ENCODE measurements around the gene SCTR.

Gene SCTR

DNA sequence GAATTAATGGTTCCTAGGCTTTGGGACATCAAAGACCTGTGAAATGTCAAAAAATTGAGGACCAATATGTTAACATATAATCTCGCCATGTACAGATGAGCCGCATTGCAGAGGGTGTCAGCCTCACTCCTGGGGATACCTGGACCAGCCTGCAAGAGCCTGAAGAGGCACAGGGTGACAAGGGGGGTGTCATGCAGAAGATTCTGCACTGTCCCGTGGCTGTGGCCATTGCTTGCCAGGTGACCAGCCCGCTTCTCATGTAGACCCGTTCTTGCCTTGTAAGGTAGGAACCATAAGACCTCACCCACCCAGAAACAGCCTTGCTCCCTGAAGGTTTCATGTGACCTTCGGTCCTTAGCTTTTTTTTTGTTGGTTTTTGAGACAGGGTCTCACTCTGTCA lies 55.2 kb downstream of the SCTR start:
- in situ Hi-C loops (cut with HindIII; ENCODE audit: low pct_ligation_motif_present, low sequenced_read_pairs) = no loop called here
- no peak for DNase-seq
- no peak for TF ChIP-seq CTCF (IDR thresholded peaks at IDR 0.05; ENCODE audit: low read depth, low read length, missing control alignments)
- H3K4me3 ChIP-seq (ENCODE audit: low read depth, low read length) = no peak overlapping the region
- H3K36me3 ChIP-seq (replicated peaks) = no peaks in the 10 kb centered on the region
- no peaks in the 10 kb centered on the region for H3K27me3 ChIP-seq (replicated peaks)
- H3K27ac ChIP-seq = no peak overlapping the region

- H3K36me3 ChIP-seq (replicated peaks) = no peaks in the 10 kb centered on the region
- no peak overlapping the region for H3K27ac ChIP-seq
- no peaks in the 10 kb centered on the region for H3K27me3 ChIP-seq (replicated peaks)
- DNase-seq = peak; percentile 30
- in situ Hi-C loops (cut with HindIII; ENCODE audit: low pct_ligation_motif_present, low sequenced_read_pairs) = no loop called here
- TF ChIP-seq CTCF (IDR thresholded peaks at IDR 0.05; ENCODE audit: low read depth, low read length, missing control alignments) = no peak
- H3K4me3 ChIP-seq (ENCODE audit: low read depth, low read length) = no peak overlapping the region
These were observed 55.9 kb downstream of the SCTR start for GRCh38 chr2:119468154-119468955.

DNA sequence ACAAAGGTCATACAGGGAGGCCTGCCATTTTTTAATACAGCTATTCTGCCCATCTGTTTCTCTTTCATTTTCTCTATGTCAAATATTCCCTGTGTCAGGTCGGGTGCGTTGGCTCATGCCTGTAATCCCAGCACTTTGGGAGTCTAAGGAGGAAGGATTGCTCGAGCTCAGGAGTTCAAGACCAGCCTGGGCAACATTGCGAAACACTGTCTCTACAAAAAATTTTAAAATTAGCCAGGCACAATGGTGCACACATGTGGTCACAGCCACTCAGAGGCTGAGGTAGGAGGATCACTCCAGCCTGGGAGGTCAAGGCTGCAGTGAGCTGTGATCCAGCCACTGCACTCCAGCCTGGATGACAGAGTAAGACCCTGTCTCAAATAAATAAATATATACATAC lies 57.9 kb downstream of the SCTR start:
- H3K27ac ChIP-seq = no peak overlapping the region
- no peak overlapping the region for H3K4me3 ChIP-seq (ENCODE audit: low read depth, low read length)
- no peaks in the 10 kb centered on the region for H3K36me3 ChIP-seq (replicated peaks)
- no peak for DNase-seq
- TF ChIP-seq CTCF (IDR thresholded peaks at IDR 0.05; ENCODE audit: low read depth, low read length, missing control alignments) = no peak
- H3K27me3 ChIP-seq (replicated peaks) = no peaks in the 10 kb centered on the region
- in situ Hi-C loops (cut with HindIII; ENCODE audit: low pct_ligation_motif_present, low sequenced_read_pairs) = no loop called here

GRCh38 chr2:119465687-119466086 lies 58.6 kb downstream of the SCTR start:
- no peak for DNase-seq
- Histone ChIP-seq H3K4me3 (ENCODE audit: low read depth, low read length) (no peak overlapping the region), H3K27ac (no peak overlapping the region), H3K27me3 (replicated peaks) (no peaks in the 10 kb centered on the region), H3K36me3 (replicated peaks) (no peaks in the 10 kb centered on the region)
- in situ Hi-C loops (cut with HindIII; ENCODE audit: low pct_ligation_motif_present, low sequenced_read_pairs) = no loop called here
- no peak for TF ChIP-seq CTCF (IDR thresholded peaks at IDR 0.05; ENCODE audit: low read depth, low read length, missing control alignments)

DNA sequence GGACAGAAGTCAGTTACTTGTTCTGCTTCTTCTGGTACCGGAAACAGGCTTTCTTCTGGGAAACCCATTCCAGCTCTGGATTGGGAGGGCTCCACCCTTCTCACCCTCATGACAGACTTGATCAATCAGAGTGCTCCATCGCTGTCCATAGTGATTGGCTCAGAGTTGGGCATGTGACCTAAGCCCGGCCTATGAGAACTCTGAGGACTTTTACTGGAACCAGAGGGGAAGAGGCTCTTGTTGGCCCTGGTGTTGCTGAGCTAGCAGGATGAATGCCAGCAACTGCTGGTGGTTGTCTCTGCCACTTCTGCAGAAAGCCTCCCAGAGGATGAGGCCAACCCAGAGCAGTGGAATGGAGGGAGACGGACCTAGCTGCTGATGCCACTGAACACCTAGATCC lies 59.3 kb downstream of the SCTR start:
- no peaks in the 10 kb centered on the region for H3K36me3 ChIP-seq (replicated peaks)
- no peak overlapping the region for H3K4me3 ChIP-seq (ENCODE audit: low read depth, low read length)
- H3K27ac ChIP-seq = no peak overlapping the region
- in situ Hi-C loops (cut with HindIII; ENCODE audit: low pct_ligation_motif_present, low sequenced_read_pairs) = no loop called here
- DNase-seq = no peak
- no peaks in the 10 kb centered on the region for H3K27me3 ChIP-seq (replicated peaks)
- TF ChIP-seq CTCF (IDR thresholded peaks at IDR 0.05; ENCODE audit: low read depth, low read length, missing control alignments) = no peak

DNA sequence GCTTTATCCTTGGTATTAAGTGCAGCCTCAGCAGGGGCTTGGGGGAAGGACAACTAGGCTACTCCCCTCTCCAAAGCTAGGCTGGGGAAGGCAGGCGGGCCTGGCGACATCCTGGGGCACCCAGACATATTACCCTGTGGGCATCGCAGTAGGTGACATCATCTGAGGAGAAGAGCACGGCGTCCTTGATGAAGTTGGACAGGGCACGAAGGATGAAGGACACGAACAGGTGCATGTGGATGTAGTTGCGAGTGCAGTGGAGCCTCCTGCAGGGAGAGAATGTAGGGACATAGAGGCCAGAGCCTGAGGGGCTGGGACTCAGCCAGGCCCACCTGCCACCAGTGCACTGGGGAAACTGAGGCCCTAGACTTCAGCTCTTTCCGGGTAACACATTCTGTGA lies 60.3 kb downstream of the SCTR start:
- in situ Hi-C loops (cut with HindIII; ENCODE audit: low pct_ligation_motif_present, low sequenced_read_pairs) = no loop called here
- Histone ChIP-seq H3K27ac (no peak overlapping the region), H3K36me3 (replicated peaks) (no peaks in the 10 kb centered on the region), H3K4me3 (ENCODE audit: low read depth, low read length) (no peak overlapping the region), H3K27me3 (replicated peaks) (no peaks in the 10 kb centered on the region)
- DNase-seq = no peak
- no peak for TF ChIP-seq CTCF (IDR thresholded peaks at IDR 0.05; ENCODE audit: low read depth, low read length, missing control alignments)
